GM21717 (cell line): ENCODE measurements around the gene MSL1.

Experiments
- ATAC-seq: cut with Tn5 transposase; IDR thresholded peaks from one replicate; pipeline ENCODE4 v1.9.1; 2021; ENCODE audit warnings: mild to moderate bottlenecking, moderate library complexity; ENCODE audit not compliant: unreplicated experiment

The MSL1 gene

GRCh38 chr17:40090237-40091119 is 31.3 kb upstream of the MSL1 start:
- ATAC-seq = no peak

DNA sequence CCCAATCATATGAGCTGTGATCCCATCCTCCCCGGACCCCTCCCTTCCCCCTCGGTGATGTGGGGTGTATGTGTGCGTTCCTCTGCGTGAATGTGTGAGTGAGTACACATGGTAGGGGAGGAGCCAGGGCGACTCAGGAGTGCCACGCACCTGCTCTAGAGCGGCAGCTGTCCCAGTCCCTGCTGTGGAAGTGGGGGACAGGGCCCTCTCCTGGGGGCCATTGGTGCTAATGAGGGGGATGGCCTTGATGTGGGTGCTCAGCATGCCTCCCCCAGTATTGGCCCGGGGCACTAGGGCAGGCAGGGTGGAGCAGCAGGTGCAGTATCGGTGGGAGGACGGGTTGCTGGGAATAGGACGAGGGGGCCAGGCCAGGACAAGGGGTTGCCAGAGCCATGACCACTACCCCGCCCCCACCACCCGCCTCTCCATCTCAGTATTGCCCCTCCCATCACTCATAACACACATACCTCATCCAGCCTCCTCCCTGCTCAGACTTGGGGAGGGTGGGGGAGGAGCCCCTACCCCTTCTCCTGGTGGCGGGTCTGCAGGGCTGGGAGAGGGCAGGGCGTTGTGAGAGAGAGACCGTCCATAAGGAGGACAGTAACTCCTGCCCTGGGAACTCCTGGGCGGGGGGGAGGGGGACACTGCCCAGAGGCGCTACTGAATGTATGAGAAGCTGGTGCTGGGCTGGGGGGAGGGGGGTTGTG is 29.9 kb upstream of the MSL1 start:
- ATAC-seq = no peak

DNA sequence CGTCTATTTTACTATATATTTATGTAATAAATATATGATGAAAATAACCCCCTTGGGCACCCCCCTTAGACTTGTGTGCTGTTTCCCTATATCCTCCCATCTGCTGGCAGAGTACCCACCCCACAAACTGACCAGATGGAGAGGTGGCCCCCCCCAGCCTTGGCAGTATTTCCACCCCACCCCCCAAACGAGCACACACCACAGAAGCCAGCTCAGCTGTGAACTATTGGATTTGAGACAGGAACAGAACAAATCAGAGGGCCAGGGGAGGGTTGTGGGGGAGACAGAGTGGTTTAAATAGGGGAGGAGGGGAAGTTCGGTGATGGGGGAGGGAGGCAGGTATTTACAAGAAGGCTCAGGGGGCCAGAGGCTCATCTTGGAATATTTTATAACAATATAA is 29.2 kb upstream of the MSL1 start:
- no peak for ATAC-seq

- no peak for ATAC-seq
Observed at GRCh38 chr17:40093005-40093579, 28.7 kb upstream of the MSL1 start.

GRCh38 chr17:40093580-40094201 is 28.1 kb upstream of the MSL1 start:
- no peak for ATAC-seq

GRCh38 chr17:40094874-40095273 is 26.9 kb upstream of the MSL1 start:
- no peak for ATAC-seq

DNA sequence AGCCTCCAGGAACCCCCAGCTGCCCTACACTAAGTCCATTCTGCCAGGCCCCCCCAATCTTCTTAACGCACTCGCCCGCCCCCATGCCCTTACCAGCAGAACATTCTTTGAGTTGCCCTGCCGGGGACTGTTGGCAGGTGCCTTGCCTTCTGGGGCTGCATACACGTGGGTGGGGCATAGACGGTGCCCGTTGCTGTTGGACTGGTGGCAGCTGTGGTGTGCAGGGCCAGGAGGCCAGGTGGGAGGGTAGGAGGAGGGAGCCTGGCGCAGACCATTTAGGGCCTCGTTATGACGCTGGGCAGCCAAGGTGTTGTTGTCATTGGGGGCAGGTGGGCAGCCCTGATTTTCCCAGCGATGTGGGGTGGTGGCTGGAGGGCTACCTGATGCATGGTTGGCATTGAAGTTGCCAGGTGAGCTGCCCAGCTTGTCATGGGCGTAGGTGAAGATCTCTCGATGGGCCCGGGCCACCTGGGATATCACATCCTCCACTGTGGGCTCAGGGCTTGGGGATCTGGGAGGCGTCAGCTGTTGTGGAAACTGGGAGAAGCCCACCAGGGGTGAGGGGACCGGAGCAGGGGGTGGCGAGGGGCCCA is 26.3 kb upstream of the MSL1 start:
- ATAC-seq = no peak

DNA sequence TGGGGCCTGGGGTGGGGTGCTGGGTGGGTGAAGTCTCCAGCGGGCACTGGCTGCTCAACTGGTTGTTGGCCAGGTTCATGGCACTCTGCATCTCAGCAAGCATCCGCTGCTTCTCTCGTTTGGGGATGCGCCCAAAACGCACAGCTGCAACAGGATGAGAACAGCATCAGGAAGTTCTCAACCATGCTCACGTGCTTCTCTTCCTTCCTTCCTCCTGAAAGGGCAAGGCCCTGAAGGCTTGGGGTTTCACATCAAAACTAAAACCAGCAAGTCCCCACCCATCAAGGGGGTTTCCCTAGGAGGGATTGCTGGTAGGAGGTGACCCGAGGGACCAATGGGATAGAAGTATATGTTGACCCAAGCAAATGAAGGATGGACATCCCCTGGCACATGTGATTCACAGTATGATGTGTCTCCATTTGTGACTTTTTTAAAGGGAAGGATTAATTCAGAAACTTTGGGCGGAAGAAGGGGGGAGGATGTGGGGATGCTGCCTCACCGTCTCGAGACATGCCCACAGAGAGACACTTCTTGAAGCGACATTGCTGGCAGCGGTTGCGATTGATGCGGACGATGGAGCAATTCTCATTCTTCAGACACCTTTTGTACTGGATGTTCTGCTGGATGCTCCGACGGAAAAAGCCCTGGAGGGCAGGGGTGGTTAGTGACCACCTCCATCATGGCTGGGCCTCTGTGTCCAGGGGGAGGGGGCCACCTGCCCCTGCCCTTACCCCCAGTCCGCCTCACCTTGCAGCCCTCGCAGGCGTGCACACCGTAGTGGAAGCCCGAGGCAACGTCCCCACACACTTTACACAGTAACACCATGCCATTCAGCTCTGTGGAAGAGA is 25.6 kb upstream of the MSL1 start:
- ATAC-seq = peak; percentile 35

DNA sequence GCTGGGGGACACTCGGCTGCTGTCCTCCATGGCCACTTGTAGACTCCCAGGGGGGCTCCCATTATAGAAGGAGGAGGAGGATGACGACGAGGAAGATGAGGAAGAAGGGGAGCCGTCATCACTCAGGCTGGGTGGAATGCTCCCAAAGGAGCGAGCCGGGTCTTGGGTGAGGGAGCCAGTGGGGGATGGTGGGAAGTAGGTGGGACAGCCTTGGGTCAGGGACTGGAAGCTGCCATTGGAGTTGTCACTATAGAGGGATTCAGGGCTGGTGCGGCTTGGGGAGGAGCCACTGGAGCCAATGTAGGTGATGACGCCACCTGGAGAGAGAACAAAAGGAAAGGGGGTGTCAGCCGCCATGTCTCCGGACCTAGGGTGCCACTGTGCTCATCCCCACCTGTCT is 24.7 kb upstream of the MSL1 start:
- no peak for ATAC-seq

DNA sequence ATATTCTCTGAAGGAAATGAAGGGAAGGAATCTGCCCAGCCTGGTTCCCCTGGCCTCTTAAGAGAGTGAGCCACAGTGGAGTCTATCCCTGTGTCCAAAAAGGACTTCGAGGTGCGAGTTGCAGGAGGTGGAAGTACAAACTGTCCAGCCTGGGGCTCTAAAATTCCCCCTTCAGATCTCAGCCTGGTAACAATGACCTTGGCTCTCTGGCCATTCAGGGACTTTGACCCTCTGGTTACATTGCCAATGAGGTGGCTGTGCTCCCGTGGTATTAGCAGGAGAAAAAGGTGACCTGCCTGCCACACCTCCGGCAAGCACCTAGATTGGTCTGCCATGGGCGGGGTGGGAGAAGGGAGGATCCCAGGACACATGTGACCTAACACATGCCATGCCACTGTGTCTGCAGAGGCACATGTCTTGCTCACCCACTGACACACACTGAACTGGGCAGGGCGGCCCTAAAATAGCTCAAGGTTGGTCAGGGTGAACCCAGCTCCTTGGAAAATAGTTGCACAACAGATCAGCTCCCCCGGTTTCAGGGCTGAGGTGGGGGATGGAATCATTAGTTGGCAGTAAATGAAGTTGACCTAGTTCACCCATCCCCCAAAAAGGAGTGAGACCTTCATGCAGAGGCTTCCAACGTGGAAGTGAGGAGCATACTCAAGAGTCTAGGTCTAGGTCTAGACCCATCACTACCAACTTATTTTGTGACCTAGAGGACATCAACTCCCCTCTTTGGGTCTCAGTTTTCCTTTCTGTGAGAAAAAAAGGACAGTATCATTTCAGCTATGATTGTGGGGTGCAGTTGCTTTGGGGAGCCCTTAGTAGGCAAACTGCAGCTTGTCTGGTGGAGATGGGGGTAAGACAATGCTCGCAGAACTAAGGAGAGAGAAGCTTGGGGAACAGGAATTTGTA is 23.6 kb upstream of the MSL1 start:
- ATAC-seq = no peak

GRCh38 chr17:40098846-40099618 is 22.7 kb upstream of the MSL1 start:
- ATAC-seq = peak; percentile 50

GRCh38 chr17:40099619-40100418 is 22.0 kb upstream of the MSL1 start:
- ATAC-seq = no peak

- no peak for ATAC-seq
Observed at GRCh38 chr17:40100419-40100668, 21.4 kb upstream of the MSL1 start, which contains the start of gene NR1D1. Gene NR1D1 (minus strand): TSS chr17:40100589. CDS start chr17:40100094, 495 bp downstream.

DNA sequence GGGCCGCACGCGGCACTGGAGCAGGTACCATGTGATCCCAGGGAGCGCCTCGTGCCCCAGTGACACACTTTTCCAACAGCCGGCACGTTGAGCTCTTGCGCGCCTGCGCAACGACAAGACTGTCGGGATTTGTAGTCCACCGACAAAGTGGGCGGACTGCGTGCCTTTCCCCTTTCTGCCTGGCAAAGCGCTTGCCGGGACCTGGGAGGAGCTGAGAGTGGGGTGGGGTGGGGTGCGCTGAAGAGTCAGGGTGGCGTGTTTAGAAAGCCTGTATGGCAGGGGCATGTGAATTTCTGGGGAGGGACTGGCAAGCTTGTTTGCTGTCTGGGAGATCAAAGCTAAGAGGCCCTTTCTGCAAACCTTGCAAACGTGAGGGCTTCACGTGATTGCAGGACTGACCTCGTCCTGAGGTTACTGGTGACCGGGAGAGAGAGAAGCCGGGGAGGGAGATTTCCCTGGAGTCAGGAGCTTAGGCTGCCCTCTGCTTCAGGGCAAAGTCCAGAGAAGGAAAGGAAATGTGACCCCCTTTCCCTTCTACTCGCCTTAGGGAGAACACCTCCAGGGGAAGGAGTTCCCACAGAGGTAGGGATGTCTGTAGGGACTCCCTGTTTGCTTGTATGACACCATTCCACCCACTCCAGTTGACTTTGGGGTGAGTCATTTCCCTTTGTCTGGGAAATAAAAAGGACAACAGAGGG is 21.0 kb upstream of the MSL1 start:
- ATAC-seq = no peak

DNA sequence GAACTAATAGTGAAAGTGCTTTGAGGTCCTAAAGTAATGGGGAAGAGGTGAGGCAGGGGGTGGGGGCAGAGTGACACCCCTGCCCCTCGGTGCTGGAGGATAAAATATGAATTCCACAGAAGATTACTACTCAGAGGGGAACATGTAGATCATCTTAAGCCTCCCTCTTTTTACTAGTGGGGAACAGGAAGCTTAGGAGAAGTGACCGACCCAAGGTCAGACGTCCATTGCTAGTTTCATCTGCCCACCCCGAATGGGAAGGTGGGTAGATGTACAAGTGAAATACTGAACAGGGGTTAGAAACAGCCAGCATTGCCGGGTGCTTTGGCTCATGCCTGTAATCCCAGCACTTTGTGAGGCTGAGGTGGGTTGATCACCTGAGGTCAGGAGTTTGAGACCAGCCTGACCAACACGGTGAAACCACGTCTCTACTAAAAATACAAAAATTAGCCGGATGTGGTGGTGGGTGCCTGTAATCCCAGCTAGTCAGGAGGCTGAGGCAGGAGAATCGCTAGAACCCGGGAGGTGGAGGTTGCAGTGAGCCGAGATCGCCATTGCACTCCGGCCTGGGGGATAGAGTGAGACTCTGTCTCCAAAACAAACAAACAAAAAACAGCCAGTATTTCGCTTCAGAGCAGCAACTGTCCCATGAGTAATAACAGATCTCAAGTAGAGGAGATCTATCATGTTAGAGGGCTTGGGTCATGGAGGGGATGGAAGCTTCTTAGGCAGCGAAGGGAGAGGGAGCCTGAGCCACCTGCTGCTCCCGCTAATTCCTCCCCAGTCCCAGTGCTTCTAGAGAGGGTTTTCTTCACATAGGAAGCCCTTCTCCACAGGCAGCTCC is 20.2 kb upstream of the MSL1 start:
- ATAC-seq = no peak

DNA sequence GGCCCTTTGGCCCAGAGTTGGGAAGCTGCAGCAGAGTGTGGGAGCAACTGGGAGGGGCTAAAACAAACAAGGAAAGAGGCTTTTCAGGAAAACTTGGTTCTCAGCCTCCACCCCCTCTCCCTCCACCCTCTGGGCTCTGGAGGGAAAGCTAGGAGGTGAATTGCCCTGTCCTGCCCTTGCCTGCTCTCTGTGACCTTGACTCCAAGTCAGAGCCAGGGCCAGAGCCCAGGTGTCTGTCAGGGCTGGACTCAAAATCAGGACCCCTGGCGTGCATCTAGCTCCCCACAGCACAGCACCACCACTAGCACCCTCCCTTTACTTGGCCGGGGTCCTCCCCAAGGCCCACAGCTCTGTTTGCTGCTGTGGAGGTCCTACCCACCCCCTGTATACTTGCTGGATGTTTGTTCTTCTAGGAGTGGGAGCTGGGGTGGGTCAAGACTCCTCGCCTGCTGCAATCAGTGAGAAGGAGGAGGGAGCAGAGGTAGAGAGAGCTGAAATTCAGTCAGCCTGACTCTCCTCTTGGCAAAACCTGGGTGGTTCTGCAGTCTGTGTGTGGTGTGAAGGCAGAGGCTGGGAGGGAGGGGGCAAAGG is 18.6 kb upstream of the MSL1 start:
- ATAC-seq = no peak
